Gastrocnemius medialis (tissue), 4 donors: ENCODE data around the gene ASF1B. TPM values are rescaled to one million over a fixed set of nuclear protein-coding genes. Genes with fewer than 3 reads are reported as not detected.

Source experiments
- ATAC-seq, 2 donors: fragments of 150-250 bp; one replicate each; pipeline ENCODE4 v1.9.1; 2016
- DNase-seq, 2 donors: peaks; one replicate each; pipeline ENCODE4 v3.0.0-alpha.2; 2019
- H3K27ac ChIP-seq, 4 donors: fragments of 200-600 bp; sonication (generic); 1 replicate in 1 of 4; 2 replicates in 3 of 4; pipeline ENCODE4 v1.5.1; 2016 to 2018; ENCODE audit warnings: mild to moderate bottlenecking in 2 of 4, moderate library complexity in 1 of 4
- H3K27me3 ChIP-seq, 3 donors: fragments of 200-600 bp; sonication (generic) in 2 of 3; 1 replicate in 1 of 3; 2 replicates in 2 of 3; pipeline versions ENCODE4 v1.5.1 to v1.6.0; 2016 to 2019; ENCODE audit warnings: mild to moderate bottlenecking in 1 of 3, moderate library complexity in 1 of 3
- H3K36me3 ChIP-seq, 2 donors: fragments of 200-600 bp; sonication (generic) in 1 of 2; one replicate each; pipeline ENCODE4 v1.5.1; 2017 to 2018
- H3K4me1 ChIP-seq, 2 donors: fragments of 200-600 bp; sonication (generic) in 1 of 2; one replicate each; pipeline ENCODE4 v1.5.1; 2016 to 2017; ENCODE audit warnings: mild to moderate bottlenecking in 2 of 2
- H3K4me3 ChIP-seq, 4 donors: fragments of 200-600 bp; sonication (generic) in 3 of 4; 1 replicate in 1 of 4; 2 replicates in 3 of 4; pipeline ENCODE4 v1.5.1; 2016 to 2019; ENCODE audit warnings: mild to moderate bottlenecking in 2 of 4
- H3K9me3 ChIP-seq, 3 donors: fragments of 200-600 bp; sonication (generic) in 2 of 3; 1 replicate in 1 of 3; 2 replicates in 2 of 3; pipeline ENCODE4 v1.5.1; 2016 to 2019
- CTCF ChIP-seq, 5 experiments: fragments of 450-650 bp in 3 of 5; fragments of 200-600 bp in 2 of 5; sonication (generic) in 2 of 5; IDR thresholded peaks in 4 of 5; conservative IDR thresholded peaks in 1 of 5; 1 replicate in 4 of 5; 2 replicates in 1 of 5; pipeline ENCODE4 v1.5.1; 2016 to 2019; ENCODE audit warnings: antibody characterized with exemption in 5 of 5, mild to moderate bottlenecking in 3 of 5, moderate library complexity in 3 of 5
- POLR2A ChIP-seq, 2 donors: fragments of 450-650 bp; IDR thresholded peaks; one replicate each; pipeline ENCODE4 v1.6.1; 2017; ENCODE audit warnings: antibody characterized with exemption in 2 of 2, mild to moderate bottlenecking in 2 of 2, moderate library complexity in 2 of 2
- in situ Hi-C, 4 donors: fragments of 200-750 bp; cut with MboI; loops; one replicate each; pipeline versions ENCODE4 v1.15.0 to v1.8.0; 2017; ENCODE audit warnings: low sequenced_read_pairs in 4 of 4
- intact Hi-C: fragments of 100-400 bp; cut with DNase I; formaldehyde crosslinking; loops from one replicate; pipeline ENCODE4 v1.15.1; 2023; ENCODE audit warnings: low total_unique reads
- total RNA-seq, 4 donors: library from RNA; depleted of rRNA; stranded (reverse); fragments of >200 nt; gene quantifications; one replicate each; pipeline versions ENCODE4 v1.1.0 to v1.2.3, GENCODE V29; 2016

Gene ASF1B
- total RNA-seq, 4 donors from 2014 or later, result 1.2 to 4.1 (median 1.5) TPM; not detected in 1

GRCh38 chr19:14168993-14169392, 32.6 kb upstream of the ASF1B start:
- intact Hi-C loops (no loop called here), in situ Hi-C loops (no loop called here)
- H3K27ac ChIP-seq, result no peak overlapping the region
- no peak for DNase-seq
- H3K4me3 ChIP-seq, result no peak overlapping the region
- TF ChIP-seq CTCF (IDR thresholded peaks at IDR 0.05 in 4 of 5, conservative IDR thresholded peaks at IDR 0.05 in 1 of 5), result no peak
- no peak for TF ChIP-seq POLR2A (IDR thresholded peaks at IDR 0.05)
- H3K9me3 ChIP-seq, result no peaks in the 10 kb centered on the region
- H3K36me3 ChIP-seq, result no peaks in the 10 kb centered on the region
- peaks cover 0 to 32% (median 4%) of the 10 kb centered on the region in 3 donors for H3K27me3 ChIP-seq
- H3K4me1 ChIP-seq, result no peaks in the 10 kb centered on the region
- no peak for ATAC-seq

GRCh38 chr19:14168259-14168972, 32.0 kb upstream of the ASF1B start:
- in situ Hi-C loops, result no loop called here
- H3K27ac ChIP-seq, result no peak overlapping the region
- ATAC-seq, result no peak

DNA sequence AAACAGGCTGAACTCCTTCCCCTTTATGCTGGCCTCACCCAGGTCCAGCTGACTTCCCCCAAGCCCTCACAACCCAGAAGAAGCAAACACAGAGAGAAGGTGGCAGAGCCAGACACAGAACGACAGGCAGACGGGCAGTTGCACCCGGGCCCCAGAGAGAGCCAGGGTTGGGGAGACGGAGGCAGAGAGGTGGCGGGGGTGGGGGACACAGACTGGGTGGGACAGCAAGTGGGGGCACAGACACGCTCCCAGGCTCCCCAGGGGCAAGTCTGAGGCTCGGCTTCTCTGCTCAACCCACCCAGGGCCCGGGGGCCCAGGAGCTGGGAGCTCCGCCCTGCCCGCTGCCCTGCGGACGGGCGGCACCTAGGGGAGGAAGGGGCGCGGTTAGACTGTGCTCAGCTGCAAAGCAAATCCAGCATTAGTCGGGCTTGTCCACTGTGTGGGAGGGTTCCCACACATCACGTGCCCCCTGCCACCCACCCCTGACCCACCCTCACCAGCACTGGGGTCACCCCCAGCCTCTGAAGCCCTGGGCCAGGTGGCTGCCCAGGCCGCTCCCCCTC, 31.3 kb upstream of the ASF1B start:
- no peak for ATAC-seq
- DNase-seq, result no peak
- intact Hi-C loops, result no loop called here
- TF ChIP-seq CTCF (IDR thresholded peaks at IDR 0.05 in 4 of 5, conservative IDR thresholded peaks at IDR 0.05 in 1 of 5) (no peak), POLR2A (IDR thresholded peaks at IDR 0.05) (no peak)
- peak overlapping the region in 1 of 4 donors; percentile 27 for H3K4me3 ChIP-seq
- no peaks in the 10 kb centered on the region for H3K4me1 ChIP-seq
- peaks cover 0 to 33% (median 7%) of the 10 kb centered on the region in 3 donors for H3K27me3 ChIP-seq
- in situ Hi-C loops, result no loop called here
- H3K9me3 ChIP-seq, result no peaks in the 10 kb centered on the region
- H3K27ac ChIP-seq, result peak overlapping the region in 1 of 4 donors; percentile 10
- no peaks in the 10 kb centered on the region for H3K36me3 ChIP-seq

More at GRCh38 chr19:14168259-14168972, 32.0 kb upstream of the ASF1B start:
- no peaks in the 10 kb centered on the region for H3K4me1 ChIP-seq
- no peak for DNase-seq
- H3K4me3 ChIP-seq, result no peak overlapping the region
- intact Hi-C loops, result no loop called here
- no peaks in the 10 kb centered on the region for H3K36me3 ChIP-seq
- TF ChIP-seq CTCF (IDR thresholded peaks at IDR 0.05 in 4 of 5, conservative IDR thresholded peaks at IDR 0.05 in 1 of 5) (no peak), POLR2A (IDR thresholded peaks at IDR 0.05) (no peak)
- peaks cover 0 to 33% (median 7%) of the 10 kb centered on the region in 3 donors for H3K27me3 ChIP-seq
- H3K9me3 ChIP-seq, result no peaks in the 10 kb centered on the region

DNA sequence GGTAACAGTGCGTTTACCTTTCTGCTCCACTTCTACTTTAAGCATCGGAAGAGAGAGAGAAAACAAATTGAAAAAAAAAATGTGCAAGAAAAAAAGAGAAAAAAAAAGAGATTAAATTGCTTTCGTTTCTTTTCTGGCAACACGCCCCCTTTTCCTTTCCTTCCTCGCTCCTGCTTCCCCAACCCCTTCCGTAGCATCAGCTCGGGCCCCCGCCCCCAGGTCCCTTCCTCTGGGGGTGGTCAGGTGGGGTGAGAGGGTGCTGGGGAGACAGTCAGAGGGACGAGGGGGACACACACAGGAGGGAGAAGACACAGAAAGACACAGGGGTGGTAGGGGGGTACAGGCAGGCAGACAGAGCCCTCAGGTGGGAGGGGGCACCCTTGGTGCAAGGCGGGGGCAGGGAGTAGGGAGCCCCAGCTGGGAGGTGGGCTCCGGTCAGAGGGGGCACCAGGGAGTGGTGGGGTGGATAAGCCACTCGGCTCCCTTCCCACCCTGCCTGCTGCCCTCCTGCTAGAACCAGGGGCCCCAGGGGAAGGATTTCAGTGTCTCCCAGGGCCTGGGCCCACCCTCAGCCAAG, 30.7 kb upstream of the ASF1B start:
- H3K4me1 ChIP-seq, result no peaks in the 10 kb centered on the region
- peak overlapping the region in 1 of 4 donors; percentile 10 for H3K27ac ChIP-seq
- no peak for TF ChIP-seq CTCF (IDR thresholded peaks at IDR 0.05 in 4 of 5, conservative IDR thresholded peaks at IDR 0.05 in 1 of 5)
- DNase-seq, result no peak
- H3K27me3 ChIP-seq, result peaks cover 0 to 33% (median 7%) of the 10 kb centered on the region in 3 donors
- intact Hi-C loops, result no loop called here
- H3K9me3 ChIP-seq, result no peaks in the 10 kb centered on the region
- in situ Hi-C loops, result no loop called here
- peak overlapping the region in 1 of 4 donors; percentile 27 for H3K4me3 ChIP-seq
- no peak for ATAC-seq
- no peaks in the 10 kb centered on the region for H3K36me3 ChIP-seq
